Neural cell (in vitro differentiated cells): ENCODE measurements around the gene DUOX1. TPM values are rescaled to one million over a fixed set of nuclear protein-coding genes. Genes with fewer than 3 reads are reported as not detected.

Experiments used
- H2AFZ ChIP-seq: fragments of 200-600, 300-800 bp; sonication (generic), shearing (Covaris generic); 2 replicates; pipeline ENCODE4 v1.6.0; 2014; ENCODE audit warnings: low read depth, mild to moderate bottlenecking, antibody characterized with exemption, low read length, moderate library complexity
- H3F3A ChIP-seq: fragments of 200-600 bp; shearing (Covaris generic); 2 replicates; pipeline ENCODE4 v1.6.1; 2016; ENCODE audit warnings: mild to moderate bottlenecking, moderate library complexity, mixed read lengths, antibody characterized with exemption, low read length; ENCODE audit not compliant: insufficient read depth, poor library complexity, severe bottlenecking
- H3K27ac ChIP-seq: fragments of 200-600, 300-800 bp; sonication (generic), shearing (Covaris generic); 2 replicates; pipeline ENCODE4 v1.5.1; 2014; ENCODE audit warnings: mild to moderate bottlenecking, low read length, moderate library complexity
- H3K27me3 ChIP-seq: fragments of 300-800, 200-600 bp; sonication (generic), shearing (Covaris generic); 2 replicates; pipeline ENCODE4 v1.6.0; 2014; ENCODE audit warnings: mild to moderate bottlenecking, low read depth, low read length, moderate library complexity; ENCODE audit not compliant: insufficient read depth
- H3K36me3 ChIP-seq: fragments of 300-800, 200-600 bp; sonication (generic), shearing (Covaris generic); 2 replicates; pipeline ENCODE4 v1.5.1; 2014; ENCODE audit warnings: mild to moderate bottlenecking, antibody characterized with exemption, low read length, moderate library complexity; ENCODE audit not compliant: insufficient read depth
- H3K4me2 ChIP-seq: fragments of 300-800, 200-600 bp; sonication (generic), shearing (Covaris generic); 2 replicates; pipeline ENCODE4 v1.6.0; 2014; ENCODE audit warnings: mild to moderate bottlenecking, low read length
- H3K4me3 ChIP-seq: fragments of 300-800, 200-600 bp; sonication (generic), shearing (Covaris generic); 2 replicates; pipeline ENCODE4 v1.5.1; 2014; ENCODE audit warnings: mild to moderate bottlenecking, low read length, moderate library complexity
- H3K79me2 ChIP-seq: fragments of 200-600 bp; shearing (Covaris generic); replicated peaks from 2 replicates; pipeline ENCODE4 v1.6.0; 2014; ENCODE audit warnings: mild to moderate bottlenecking, low read length, moderate library complexity; ENCODE audit not compliant: insufficient read depth
- H3K9ac ChIP-seq: fragments of 300-800, 200-600 bp; sonication (generic), shearing (Covaris generic); 2 replicates; pipeline ENCODE4 v1.6.1; 2016; ENCODE audit warnings: mild to moderate bottlenecking, low read length, mixed read lengths
- H3K9me2 ChIP-seq: fragments of 200-600 bp; shearing (Covaris generic); 2 replicates; pipeline ENCODE4 v1.6.1; 2016; ENCODE audit warnings: mild to moderate bottlenecking, low read length, mixed read lengths; ENCODE audit not compliant: insufficient read depth
- H3K9me3 ChIP-seq: fragments of 200-600, 300-800 bp; sonication (generic), shearing (Covaris generic); 2 replicates; pipeline ENCODE4 v1.6.1; 2016; ENCODE audit warnings: mild to moderate bottlenecking, mixed run types, low read length, moderate library complexity, mixed read lengths
- H4K20me1 ChIP-seq: fragments of 200-600 bp; shearing (Covaris generic); 2 replicates; pipeline ENCODE4 v1.6.1; 2016; ENCODE audit warnings: mild to moderate bottlenecking, mixed run types; ENCODE audit not compliant: insufficient read depth
- EP300 ChIP-seq: fragments of 450-650 bp; conservative IDR thresholded peaks from 2 replicates; pipeline ENCODE4 v1.6.1; 2014; ENCODE audit warnings: antibody characterized with exemption, mild to moderate bottlenecking, moderate library complexity; ENCODE audit not compliant: poor library complexity, severe bottlenecking
- EZH2 ChIP-seq: fragments of 200-600, 300-800 bp; shearing (Covaris generic), sonication (generic); IDR thresholded peaks from 2 replicates; pipeline ENCODE4 v1.6.1; 2014; ENCODE audit warnings: antibody characterized with exemption, low read length, borderline replicate concordance, mild to moderate bottlenecking; ENCODE audit not compliant: insufficient read depth, poor library complexity, severe bottlenecking
- MXI1 ChIP-seq: fragments of 450-650 bp; conservative IDR thresholded peaks from 2 replicates; pipeline ENCODE4 v1.6.1; 2014; ENCODE audit warnings: antibody characterized with exemption, mild to moderate bottlenecking; ENCODE audit not compliant: poor library complexity, severe bottlenecking
- POLR2AphosphoS5 ChIP-seq: IDR thresholded peaks from 2 replicates; pipeline ENCODE4 v1.6.1; 2012
- RAD21 ChIP-seq: fragments of 450-650 bp; conservative IDR thresholded peaks from 2 replicates; pipeline ENCODE4 v1.6.1; 2014; ENCODE audit warnings: antibody characterized with exemption, mild to moderate bottlenecking, moderate library complexity
- SMC3 ChIP-seq: fragments of 450-650 bp; conservative IDR thresholded peaks from 2 replicates; pipeline ENCODE4 v1.6.1; 2014; ENCODE audit warnings: antibody characterized with exemption, mild to moderate bottlenecking, moderate library complexity; ENCODE audit not compliant: poor library complexity
- TAF1 ChIP-seq: IDR thresholded peaks from 2 replicates; pipeline ENCODE4 v1.6.1; 2012; ENCODE audit warnings: low read depth
- polyA plus RNA-seq: library from polyadenylated mRNA; depleted of rRNA; stranded (reverse); fragments of >200 nt; gene quantifications from 2 replicates; pipeline ENCODE4 v1.2.3, GENCODE V29; 2014
- TF ChIP-seq, protein P1 (sequence below): fragments of 450-650 bp; IDR thresholded peaks from 2 replicates; pipeline ENCODE4 v1.5.1; 2014; ENCODE audit warnings: antibody characterized with exemption, mild to moderate bottlenecking, moderate library complexity; ENCODE audit not compliant: poor library complexity, severe bottlenecking
- TF ChIP-seq, protein P2 (sequence below): IDR thresholded peaks from 2 replicates; pipeline ENCODE4 v1.6.1; 2012; ENCODE audit warnings: borderline replicate concordance

Gene DUOX1
- polyA plus RNA-seq, 1 donor from 2014 or later: not detected

DNA sequence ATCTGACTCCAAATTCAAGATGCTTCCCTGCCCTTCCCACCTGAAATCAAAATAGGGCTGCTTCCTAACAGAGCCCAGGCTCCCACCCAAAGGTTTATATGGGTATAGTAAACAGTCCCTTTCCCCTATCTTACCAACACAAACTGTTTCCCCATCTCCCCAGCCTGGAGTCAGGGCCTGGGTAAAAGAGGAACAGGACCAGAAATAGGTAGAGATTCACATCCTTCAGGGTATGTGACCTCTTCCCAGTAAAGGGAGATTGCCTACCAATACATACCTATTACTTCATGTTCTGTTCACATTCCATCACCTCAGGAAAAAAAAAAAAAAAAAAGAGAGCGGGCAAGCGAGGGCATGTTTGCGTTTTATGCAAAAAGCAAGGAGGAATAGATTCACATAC is 67.7 kb downstream of the DUOX1 start:
- Histone ChIP-seq H3K9me2 (no peaks in the 10 kb centered on the region), H3K79me2 (no peaks in the 10 kb centered on the region), H3K9ac (peak overlapping the region; percentile 85), H3F3A (peaks cover 17% of the 10 kb centered on the region), H4K20me1 (no peaks in the 10 kb centered on the region), H3K27ac (peak overlapping the region; percentile 99), H3K4me3 (peak overlapping the region; percentile 75), H3K9me3 (no peaks in the 10 kb centered on the region), H2AFZ (no peak overlapping the region), H3K4me2 (peak overlapping the region; percentile 43), H3K27me3 (no peaks in the 10 kb centered on the region), H3K36me3 (no peaks in the 10 kb centered on the region)
- TF ChIP-seq TAF1 (no peak), EZH2 (no peak), RAD21 (no peak), EP300 (no peak), POLR2AphosphoS5 (no peak), SMC3 (no peak), MXI1 (no peak)
- TF ChIP-seq, protein P1, sequence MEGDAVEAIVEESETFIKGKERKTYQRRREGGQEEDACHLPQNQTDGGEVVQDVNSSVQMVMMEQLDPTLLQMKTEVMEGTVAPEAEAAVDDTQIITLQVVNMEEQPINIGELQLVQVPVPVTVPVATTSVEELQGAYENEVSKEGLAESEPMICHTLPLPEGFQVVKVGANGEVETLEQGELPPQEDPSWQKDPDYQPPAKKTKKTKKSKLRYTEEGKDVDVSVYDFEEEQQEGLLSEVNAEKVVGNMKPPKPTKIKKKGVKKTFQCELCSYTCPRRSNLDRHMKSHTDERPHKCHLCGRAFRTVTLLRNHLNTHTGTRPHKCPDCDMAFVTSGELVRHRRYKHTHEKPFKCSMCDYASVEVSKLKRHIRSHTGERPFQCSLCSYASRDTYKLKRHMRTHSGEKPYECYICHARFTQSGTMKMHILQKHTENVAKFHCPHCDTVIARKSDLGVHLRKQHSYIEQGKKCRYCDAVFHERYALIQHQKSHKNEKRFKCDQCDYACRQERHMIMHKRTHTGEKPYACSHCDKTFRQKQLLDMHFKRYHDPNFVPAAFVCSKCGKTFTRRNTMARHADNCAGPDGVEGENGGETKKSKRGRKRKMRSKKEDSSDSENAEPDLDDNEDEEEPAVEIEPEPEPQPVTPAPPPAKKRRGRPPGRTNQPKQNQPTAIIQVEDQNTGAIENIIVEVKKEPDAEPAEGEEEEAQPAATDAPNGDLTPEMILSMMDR: no peak
- TF ChIP-seq, protein P2, sequence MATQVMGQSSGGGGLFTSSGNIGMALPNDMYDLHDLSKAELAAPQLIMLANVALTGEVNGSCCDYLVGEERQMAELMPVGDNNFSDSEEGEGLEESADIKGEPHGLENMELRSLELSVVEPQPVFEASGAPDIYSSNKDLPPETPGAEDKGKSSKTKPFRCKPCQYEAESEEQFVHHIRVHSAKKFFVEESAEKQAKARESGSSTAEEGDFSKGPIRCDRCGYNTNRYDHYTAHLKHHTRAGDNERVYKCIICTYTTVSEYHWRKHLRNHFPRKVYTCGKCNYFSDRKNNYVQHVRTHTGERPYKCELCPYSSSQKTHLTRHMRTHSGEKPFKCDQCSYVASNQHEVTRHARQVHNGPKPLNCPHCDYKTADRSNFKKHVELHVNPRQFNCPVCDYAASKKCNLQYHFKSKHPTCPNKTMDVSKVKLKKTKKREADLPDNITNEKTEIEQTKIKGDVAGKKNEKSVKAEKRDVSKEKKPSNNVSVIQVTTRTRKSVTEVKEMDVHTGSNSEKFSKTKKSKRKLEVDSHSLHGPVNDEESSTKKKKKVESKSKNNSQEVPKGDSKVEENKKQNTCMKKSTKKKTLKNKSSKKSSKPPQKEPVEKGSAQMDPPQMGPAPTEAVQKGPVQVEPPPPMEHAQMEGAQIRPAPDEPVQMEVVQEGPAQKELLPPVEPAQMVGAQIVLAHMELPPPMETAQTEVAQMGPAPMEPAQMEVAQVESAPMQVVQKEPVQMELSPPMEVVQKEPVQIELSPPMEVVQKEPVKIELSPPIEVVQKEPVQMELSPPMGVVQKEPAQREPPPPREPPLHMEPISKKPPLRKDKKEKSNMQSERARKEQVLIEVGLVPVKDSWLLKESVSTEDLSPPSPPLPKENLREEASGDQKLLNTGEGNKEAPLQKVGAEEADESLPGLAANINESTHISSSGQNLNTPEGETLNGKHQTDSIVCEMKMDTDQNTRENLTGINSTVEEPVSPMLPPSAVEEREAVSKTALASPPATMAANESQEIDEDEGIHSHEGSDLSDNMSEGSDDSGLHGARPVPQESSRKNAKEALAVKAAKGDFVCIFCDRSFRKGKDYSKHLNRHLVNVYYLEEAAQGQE: no peak

GRCh38 chr15:45198337-45199135 is 68.7 kb downstream of the DUOX1 start:
- Histone ChIP-seq H2AFZ (peak overlapping the region; percentile 61), H4K20me1 (no peaks in the 10 kb centered on the region), H3K9me3 (no peaks in the 10 kb centered on the region), H3K36me3 (no peaks in the 10 kb centered on the region), H3F3A (peaks cover 17% of the 10 kb centered on the region), H3K9me2 (no peaks in the 10 kb centered on the region), H3K9ac (peak overlapping the region; percentile 91), H3K4me2 (peak overlapping the region; percentile 69), H3K4me3 (peak overlapping the region; percentile 75), H3K79me2 (no peaks in the 10 kb centered on the region), H3K27ac (peak overlapping the region; percentile 99), H3K27me3 (no peaks in the 10 kb centered on the region)
- TF ChIP-seq EZH2 (no peak), TAF1 (peak; percentile 89), MXI1 (peak; percentile 66), RAD21 (peak; percentile 28), EP300 (peak; percentile 49), SMC3 (peak; percentile 41), POLR2AphosphoS5 (peak; percentile 99)
- TF ChIP-seq, protein P1: peak; percentile 79
- TF ChIP-seq, protein P2: peak; percentile 91
